HG03025 (cell line): Measurements from ENCODE around the gene KIF26B.

Source experiments
- ATAC-seq: cut with Tn5 transposase; IDR thresholded peaks from one replicate; pipeline ENCODE4 v1.9.1; 2021; ENCODE audit warnings: mild to moderate bottlenecking, moderate library complexity; ENCODE audit not compliant: unreplicated experiment, low FRiP score

Gene KIF26B

DNA sequence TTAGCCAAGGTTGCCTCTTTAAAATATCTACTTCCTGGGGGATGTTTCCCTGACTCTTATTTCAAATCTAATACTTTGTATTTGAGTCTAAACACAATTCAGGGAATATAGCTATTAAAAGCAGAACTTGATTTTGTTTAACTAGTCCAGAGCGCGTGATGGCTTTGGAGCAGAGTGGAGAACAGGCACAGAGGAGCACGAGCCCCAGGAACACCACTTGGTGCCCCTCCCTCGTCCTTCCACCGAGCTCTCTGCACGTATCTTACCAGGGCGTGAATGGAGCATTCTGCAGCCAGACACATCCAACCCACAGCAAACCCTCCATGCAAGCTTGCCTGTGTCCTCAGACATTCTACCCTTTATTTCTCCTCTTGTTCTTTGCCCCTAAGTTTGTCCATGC lies 14.1 kb downstream of the KIF26B start:
- ATAC-seq, result no peak

DNA sequence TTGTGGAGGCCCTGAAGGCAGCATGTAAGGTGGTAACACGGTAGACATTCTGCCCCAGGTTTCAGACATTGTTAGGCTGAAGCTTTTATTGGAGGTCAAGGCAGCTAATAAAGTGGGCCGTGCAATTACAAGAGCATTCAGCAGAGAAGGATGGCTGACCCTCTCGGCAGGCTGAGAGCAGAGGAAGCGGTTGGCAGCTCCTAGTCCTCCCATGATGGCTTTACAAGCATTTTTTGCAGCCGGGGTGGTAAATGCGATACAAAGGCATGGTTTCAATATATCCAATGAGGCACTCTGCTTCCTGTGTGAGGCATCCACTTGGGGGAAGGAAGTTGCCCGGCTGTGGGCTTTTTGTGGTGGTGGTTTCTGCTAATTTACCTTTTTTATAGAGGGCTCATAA lies 14.6 kb downstream of the KIF26B start:
- no peak for ATAC-seq

DNA sequence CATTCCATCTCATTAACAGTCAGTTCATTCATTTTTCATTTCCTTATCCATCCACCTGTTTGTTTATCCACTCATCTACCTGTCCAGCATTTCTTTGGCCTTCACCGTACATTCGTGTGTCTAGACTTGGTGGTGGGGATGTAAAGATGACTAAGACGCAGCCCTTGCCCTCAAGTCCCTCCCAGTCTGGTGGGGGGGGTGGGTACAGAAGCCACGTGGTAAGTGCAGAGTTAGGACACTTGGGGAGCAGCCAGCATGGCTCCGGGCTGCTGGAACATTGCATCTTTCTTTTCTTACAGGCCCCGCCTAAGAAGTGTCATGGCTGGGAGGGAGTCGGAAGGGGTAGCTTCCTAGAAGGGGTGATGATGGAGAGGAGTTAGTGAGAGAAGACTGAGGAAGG lies 17.2 kb downstream of the KIF26B start:
- no peak for ATAC-seq

DNA sequence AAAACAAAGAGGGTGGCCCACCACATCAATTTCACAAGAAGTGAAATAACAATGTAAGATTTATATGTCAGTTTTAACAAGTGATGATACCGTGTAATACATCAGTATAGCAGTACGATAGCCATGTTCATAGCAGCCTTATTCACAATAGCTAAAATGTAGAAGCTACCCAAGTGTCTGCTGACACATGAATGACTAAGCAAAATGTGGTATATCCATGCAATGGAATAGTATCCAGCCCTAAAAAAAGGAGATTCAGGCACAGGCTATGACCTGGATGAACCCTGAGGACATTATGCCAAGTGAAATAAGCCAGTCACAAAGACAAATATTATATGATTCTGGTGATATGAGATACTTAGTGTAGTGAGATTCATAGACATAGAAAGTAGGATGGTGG lies 18.0 kb downstream of the KIF26B start:
- no peak for ATAC-seq

DNA sequence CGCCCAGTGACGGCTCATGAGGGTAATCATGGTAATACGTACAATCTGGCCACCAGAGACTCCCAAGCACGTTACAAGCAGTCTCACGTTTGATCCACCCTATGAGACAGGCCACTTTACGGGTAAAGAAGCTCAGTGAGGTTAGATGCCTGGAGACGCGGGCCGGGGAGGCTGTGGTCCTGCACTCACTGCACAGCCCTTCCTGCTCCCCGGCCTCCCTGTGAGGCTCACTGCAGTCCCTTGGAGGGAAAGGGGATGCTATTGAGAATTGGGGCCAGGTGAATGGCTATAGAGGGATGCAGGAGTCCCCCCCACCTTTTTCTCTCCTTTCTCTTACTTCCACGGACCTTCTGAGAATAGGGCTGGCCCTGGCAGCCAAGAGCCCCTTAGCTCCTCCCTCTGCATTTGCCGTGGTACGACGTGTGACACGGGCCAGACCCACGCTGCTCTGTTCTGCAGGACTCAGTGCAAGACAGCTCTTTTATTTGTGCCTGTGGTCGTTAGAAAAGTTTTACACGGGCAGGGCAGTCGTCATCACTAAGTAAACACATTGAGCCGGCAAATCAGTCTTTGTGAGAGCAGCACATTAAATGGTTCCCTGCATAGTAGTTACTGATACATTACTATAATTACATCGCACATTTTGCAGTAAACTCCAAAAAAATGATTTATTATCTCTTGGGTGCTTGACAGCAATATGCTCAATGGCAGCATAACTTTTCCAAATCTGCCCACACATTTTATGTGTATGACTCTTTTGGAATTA lies 18.8 kb downstream of the KIF26B start:
- ATAC-seq, result no peak

DNA sequence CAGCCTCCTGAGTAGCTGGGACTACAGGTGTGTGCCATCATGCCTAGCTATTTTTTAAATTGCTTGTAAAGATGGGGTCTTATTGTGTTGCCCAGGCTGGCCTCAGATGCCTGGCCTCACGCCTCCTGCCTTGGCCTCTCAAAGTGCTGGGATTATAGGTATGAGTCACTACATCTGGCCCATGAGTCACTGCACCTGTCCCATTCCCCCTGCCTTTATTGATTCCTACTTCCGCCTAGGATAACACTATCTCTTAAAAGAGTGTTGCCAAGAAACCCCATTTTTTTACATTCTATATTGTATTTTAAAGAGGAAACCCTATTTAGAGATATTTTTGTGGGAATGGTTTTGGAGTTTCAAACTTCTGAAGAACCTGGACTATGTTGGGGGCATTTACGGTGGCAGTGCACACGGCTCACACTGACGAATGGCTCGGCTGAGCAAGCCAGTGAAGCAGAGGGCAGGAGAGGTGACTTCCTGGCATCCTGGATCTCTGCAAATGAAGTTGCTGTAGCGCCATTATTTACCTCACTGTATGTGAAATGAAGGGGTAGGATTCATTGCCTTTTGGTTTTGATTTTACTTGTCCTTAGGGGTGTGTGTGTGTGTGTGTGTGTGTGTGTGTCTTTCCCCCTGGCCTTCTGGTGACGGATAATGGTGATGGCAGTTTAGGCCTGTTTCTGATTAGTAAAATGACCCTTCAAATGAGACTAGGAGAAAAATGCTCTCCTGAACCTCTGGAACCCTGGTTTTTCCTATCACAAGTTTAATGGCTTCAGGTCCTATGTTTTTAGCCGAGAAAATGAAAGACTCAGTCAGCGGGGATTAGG lies 22.5 kb downstream of the KIF26B start:
- no peak for ATAC-seq

DNA sequence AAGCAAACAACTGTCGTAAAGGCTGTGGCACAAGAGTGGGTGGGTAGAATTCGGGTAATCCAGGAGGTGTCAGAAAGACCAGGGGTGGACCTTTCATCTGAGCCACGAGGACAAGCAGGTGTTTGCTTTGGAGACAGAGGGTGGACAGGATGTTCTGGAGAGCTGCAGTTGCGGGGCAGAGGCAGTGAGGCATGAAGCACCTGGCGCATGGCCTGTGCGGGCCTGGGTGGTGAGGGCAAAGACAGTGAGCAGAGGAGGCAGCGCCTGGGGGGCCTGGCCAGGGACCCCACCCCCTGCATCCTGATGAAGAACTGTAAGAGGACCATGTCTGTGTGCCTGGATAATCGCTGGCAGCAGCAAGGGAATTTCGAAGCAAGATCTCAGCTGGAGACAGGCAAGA lies 24.9 kb downstream of the KIF26B start:
- no peak for ATAC-seq

DNA sequence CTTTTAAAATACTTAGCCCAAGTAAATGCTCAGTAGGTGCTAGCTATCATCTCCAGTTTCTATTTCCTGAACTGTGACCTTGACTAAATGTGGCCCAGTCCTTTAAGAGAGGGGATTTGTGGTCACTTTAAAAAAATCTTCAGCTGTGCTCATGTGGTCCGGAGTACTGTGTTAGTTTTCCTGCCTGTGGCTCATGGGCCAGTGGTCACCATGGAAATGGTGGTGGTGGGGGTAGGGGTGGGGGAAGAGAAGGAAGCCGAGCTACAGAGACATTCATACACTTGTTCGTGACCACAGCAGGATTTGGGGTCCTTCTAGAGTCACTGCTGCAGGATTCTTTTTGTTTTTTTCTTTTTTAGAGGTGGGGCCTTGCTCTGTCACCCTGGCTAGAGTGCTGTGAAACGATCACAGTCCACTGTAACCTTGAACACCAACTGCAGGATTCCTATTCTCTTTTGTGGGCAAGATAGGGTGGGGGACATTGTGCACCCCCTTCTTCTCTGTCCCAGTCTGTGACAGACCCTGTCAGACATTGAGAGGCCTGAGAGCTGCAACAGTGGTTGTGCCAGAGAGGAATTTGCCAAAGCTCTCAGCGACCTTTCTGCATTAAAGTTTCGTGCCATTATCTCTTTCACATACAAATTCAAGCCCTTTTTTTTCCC lies 25.8 kb downstream of the KIF26B start:
- ATAC-seq, result no peak

DNA sequence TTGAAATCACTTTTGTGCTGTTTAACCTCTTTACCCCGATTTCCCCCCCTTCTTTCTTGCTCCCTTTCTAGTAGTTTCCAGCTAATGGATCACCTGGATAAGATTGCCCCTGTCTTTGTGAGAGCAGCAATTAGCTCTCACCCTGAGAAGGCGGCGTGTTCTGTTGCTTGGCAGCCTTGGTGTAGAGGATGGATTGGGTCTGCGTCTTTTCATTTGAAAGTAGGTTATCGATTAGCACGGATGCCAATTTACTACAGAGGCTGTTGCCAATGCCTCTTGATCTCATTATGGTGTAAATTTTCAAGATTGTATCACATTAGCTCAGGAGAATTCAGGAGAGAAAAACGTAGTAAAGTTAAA lies 26.4 kb downstream of the KIF26B start:
- no peak for ATAC-seq

DNA sequence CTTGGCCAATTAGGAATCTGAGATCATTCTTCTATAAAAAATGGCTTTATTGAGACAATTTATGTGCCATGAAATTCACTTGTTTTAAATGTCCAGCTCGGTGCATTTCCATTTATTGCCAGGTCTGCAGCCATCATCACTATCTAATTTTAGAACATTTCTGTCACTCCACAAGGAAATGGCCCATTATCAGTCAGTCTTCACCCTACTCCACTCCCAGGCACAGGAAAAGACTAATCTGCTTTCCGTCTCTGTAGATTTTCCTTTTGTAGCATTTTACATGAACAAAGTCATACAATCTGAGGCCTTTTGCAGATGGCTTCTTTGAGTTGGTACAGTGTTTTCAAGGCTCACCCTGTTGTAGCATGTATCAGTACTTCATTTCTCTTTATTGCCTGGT lies 27.2 kb downstream of the KIF26B start:
- ATAC-seq, result no peak

DNA sequence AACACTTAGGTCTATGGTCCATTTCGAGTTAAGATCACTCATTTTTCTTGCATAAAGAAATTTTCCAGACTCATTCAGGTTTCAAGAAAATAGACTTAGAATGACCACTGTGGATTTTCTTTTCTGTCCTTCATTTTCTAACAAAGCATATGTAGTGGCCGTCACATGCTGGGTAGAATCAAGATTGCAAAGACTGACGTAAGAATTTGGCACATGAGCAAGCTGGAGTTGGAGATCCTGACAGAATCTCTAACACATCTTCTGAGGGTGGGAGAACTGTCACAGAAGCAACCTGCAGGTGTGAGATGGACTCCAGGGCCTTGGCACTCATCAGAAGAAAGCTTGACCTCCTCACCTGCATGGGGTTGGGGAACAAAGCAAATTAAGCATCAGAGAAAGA lies 28.6 kb downstream of the KIF26B start:
- ATAC-seq, result no peak

DNA sequence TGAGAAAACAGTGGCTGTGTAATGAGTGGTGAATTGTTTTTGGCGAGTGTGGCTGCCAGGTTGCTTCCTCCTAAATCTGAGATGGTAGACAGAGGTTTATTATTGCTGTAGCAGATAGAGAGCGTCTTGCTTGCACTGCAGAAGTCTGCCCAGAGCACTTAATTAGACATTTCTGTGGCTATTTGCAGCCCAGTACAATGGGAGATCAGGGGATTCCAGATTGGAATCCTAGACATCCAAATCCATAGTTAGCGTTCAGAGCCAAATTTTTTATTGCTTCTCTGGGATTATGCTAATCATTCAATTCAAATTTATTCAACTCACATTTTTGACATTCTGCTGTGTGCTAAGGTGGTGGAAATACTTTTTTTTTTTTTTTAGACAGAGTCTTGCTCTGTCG lies 30.0 kb downstream of the KIF26B start:
- ATAC-seq, result no peak

DNA sequence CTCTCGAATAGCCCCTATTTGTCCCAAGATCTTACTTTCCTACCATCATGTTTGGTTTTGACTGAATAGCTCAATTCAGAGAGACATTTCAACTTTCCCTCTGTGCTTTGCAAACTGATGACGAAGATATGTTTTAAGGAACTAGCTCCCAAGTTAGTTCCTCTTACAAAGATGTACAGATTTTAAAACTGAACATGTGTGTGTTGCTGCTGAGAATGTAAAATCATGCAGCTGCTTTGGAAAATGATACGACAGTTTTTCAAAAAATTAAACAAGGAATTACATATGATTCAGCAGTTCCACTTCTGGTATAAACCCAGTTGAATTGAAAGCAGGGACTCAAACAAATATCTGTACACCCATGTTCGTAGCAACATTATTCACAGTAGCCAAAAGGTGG lies 33.6 kb downstream of the KIF26B start:
- ATAC-seq, result no peak

DNA sequence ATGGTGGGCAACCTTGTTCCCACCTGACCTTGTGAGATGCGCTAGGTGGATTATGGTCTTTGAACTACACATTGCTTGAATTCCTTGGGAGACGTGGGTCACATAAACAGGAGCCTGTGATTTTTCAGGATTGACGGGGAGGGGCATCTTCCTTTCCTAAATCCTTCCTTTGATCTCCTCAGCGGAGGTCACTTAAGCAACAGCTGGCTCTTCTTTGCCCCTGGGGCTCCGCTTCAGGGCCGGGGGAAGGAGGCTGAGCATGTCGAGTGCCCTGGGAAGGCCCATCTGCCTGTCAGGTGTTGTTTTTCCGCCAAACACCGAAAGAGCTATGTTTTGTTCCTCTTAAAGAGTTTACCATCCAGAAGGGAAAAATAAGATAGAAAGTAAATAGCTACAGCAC lies 40.6 kb downstream of the KIF26B start:
- ATAC-seq, result no peak

DNA sequence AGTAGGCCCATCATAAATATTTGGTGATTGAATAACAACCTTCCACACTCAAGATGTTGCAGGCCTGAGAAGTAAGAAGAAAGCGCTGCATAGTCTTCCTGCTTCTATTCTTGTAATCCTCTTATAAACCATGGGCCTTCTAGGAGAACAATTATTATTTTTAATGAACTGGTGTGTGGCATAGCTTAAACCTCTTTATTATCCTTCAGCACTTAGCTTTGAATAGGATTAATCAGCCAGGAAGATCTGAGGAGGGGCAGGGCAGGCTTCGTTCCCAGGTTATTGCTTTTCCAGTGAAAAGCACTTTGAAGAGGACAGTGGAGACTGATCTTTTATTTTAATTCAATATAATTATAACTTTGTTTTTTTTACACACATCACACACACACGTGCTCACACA lies 42.3 kb downstream of the KIF26B start:
- ATAC-seq, result no peak

DNA sequence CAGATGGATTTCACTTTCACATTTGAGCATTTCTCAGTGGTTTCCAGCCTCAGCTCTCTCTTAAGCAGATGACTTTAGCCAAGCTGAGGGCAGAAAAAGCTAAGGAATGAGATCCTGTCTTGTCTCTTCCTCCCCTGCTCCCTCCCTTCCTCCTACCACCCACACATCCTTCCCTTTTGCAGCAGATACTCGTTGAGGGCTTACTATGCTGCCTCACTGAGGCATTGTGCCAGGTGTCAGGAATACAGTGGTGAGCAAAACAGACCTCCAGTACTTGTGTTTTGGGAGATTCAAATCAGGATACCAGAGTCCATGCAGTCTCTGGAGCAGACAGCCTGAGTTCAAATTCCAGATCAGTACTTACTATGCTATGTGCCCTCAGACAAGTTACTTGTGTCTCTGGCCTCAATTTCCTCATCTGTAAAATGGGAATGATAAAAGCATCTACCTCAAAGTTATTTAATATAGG lies 43.2 kb downstream of the KIF26B start:
- no peak for ATAC-seq

DNA sequence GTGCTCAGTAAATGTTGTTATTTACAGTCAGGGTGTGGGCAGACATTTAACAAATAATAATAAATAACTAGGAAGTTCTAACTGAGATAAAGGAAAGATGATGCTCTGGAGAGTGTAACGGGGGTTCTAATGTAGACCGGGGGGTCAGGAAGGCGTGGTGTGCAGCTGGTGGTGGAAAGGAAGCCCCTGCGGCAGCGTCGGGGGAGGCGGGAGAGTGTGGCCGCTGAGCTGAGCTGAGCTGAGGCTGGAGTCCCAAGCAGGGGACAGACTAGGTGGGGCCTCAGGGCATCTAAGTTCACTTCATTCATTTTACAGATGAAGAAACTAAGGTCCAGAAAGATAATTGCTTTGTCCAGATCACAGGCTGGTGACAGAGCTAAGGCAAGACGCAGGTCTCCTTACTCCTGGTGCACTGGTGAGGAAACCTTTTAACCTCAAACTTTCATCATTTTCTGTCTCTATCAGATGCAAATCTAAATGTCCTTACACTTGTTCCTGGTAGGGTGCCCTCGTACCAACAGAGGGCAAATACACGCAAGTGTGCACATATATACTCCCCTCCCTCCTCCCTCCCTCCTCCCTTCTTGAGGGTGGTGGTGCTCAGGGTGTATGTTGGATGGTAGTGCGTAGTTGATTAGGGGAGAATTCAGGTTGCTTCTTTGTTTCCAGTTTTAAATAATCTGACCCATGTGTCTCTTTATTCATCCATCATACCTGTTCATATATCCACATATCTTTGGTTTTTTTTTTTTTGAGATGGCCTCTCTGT lies 44.1 kb downstream of the KIF26B start:
- no peak for ATAC-seq

DNA sequence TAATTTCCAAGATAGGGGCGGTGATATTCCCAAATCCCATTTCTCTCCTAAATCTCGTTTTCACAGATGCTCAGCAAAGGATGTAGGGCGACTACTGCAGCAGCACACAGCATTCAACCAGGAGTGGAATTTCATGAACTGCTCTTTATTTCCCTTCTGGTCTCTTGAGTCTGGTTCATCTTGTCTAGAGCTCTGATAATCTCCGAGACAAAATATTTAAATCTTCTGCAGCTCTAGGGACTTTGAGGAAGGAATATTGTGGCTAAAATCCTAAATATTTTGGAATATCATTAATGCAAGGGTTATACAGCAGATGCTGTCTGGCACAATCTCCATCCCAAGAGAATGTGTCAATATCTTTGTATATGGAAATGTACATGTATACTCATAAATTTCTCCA lies 45.4 kb downstream of the KIF26B start:
- ATAC-seq, result no peak

DNA sequence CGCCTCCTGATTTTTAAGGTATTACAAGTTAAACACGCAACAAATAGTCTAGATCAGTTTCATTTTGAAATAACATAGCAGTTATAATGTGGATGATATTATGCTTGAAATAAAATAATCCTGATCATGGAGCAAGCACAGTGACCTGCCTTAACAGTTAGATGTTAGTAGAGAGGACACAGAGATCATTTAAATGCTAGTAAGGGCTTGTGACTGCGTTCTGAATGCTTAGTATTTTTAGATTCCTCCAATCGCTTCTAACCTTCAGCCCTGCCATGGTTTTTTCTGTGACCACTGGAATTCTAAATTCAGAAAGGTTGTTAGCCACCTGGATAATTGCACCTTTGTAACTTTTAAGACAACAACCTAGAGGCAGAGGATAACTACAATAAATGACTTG lies 46.4 kb downstream of the KIF26B start:
- ATAC-seq, result no peak

DNA sequence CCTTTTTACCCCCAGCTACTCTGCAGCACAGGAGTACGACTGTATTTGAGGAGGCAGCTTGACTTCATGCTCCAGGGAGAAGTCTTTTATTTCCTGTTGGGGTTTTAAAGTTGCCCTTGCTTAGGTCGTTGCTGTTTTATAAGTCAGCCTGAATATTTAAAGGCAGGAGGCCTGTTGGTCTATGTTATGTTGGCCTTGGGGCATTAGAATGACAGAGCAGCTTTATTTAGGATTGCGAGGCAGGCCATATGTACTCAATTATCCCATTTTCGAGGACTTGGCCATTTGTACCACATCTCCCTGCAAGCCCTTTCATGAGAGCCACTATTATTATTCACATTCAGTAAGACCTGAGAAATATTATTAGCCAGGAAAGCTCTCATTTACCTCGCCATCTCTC lies 47.0 kb downstream of the KIF26B start:
- ATAC-seq, result no peak

DNA sequence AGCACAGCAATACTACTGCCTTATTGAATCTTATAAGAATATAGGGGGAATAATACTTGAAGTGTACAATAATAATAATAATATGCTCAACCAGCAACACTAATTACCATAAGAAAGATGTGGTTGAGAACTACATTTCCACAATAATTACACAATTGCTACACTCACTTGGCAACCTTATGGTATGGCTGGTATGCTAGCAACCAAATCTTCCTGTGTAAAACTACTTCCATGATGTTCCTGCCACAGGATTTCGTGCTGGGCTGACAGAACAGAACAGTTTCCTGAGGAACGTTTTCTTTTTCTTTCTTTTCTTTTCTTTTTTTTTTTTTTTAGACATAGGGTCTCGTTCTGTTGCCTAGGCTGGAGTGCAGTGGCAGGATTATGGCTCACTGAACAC lies 50.6 kb downstream of the KIF26B start:
- ATAC-seq, result no peak
